ENCODE results near the gene NDUFA8. TPM values are rescaled to one million over a fixed set of nuclear protein-coding genes. Genes with fewer than 3 reads are reported as not detected.

The NDUFA8 gene
- polyA plus RNA-seq, 4 donors = 74.3 to 93.0 (median 80.6) TPM

- DNase-seq (ENCODE audit: low read depth in 4 of 4, low spot score in 2 of 4) = no peak
Measured at GRCh38 chr9:122140368-122141193, 19.0 kb downstream of the NDUFA8 start.

- no peak for DNase-seq (ENCODE audit: low read depth in 4 of 4, low spot score in 2 of 4)
Measured at GRCh38 chr9:122138560-122139268, 20.9 kb downstream of the NDUFA8 start.

GRCh38 chr9:122135529-122135859, 24.1 kb downstream of the NDUFA8 start:
- DNase-seq (ENCODE audit: low read depth in 4 of 4, low spot score in 2 of 4) = no peak

GRCh38 chr9:122134822-122135528, 24.6 kb downstream of the NDUFA8 start:
- DNase-seq (ENCODE audit: low read depth in 4 of 4, low spot score in 2 of 4) = no peak

- DNase-seq (ENCODE audit: low read depth in 4 of 4, low spot score in 2 of 4) = no peak
Measured at GRCh38 chr9:122133984-122134535, 25.5 kb downstream of the NDUFA8 start.

- DNase-seq (ENCODE audit: low read depth in 4 of 4, low spot score in 2 of 4) = no peak
Measured at GRCh38 chr9:122133263-122133983, 26.2 kb downstream of the NDUFA8 start.

- DNase-seq (ENCODE audit: low read depth in 4 of 4, low spot score in 2 of 4) = no peak
Measured at GRCh38 chr9:122132539-122132938, 27.0 kb downstream of the NDUFA8 start.

- DNase-seq (ENCODE audit: low read depth in 4 of 4, low spot score in 2 of 4) = peak in 1 of 4 donors; percentile 20
Measured at GRCh38 chr9:122131401-122132001, 28.1 kb downstream of the NDUFA8 start.

- no peak for DNase-seq (ENCODE audit: low read depth in 4 of 4, low spot score in 2 of 4)
Measured at GRCh38 chr9:122130837-122131236, 28.7 kb downstream of the NDUFA8 start.

GRCh38 chr9:122129969-122130368, 29.6 kb downstream of the NDUFA8 start:
- no peak for DNase-seq (ENCODE audit: low read depth in 4 of 4, low spot score in 2 of 4)

GRCh38 chr9:122128969-122129343, 30.6 kb downstream of the NDUFA8 start:
- no peak for DNase-seq (ENCODE audit: low read depth in 4 of 4, low spot score in 2 of 4)

GRCh38 chr9:122128007-122128968, 31.3 kb downstream of the NDUFA8 start:
- DNase-seq (ENCODE audit: low read depth in 4 of 4, low spot score in 2 of 4) = no peak

- DNase-seq (ENCODE audit: low read depth in 4 of 4, low spot score in 2 of 4) = no peak
Measured at GRCh38 chr9:122127396-122127798, 32.2 kb downstream of the NDUFA8 start.

GRCh38 chr9:122126331-122127261, 33.0 kb downstream of the NDUFA8 start:
- DNase-seq (ENCODE audit: low read depth in 4 of 4, low spot score in 2 of 4) = no peak

GRCh38 chr9:122125509-122126330, 33.9 kb downstream of the NDUFA8 start:
- no peak for DNase-seq (ENCODE audit: low read depth in 4 of 4, low spot score in 2 of 4)

GRCh38 chr9:122125158-122125508, 34.4 kb downstream of the NDUFA8 start:
- peak in 2 of 4 donors; percentile 37 to 62 for DNase-seq (ENCODE audit: low read depth in 4 of 4, low spot score in 2 of 4)

- no peak for DNase-seq (ENCODE audit: low read depth in 4 of 4, low spot score in 2 of 4)
Measured at GRCh38 chr9:122124528-122124927, 35.1 kb downstream of the NDUFA8 start.

Measured in left renal cortex interstitium (tissue), 4 donors.